NCI-H69 (cell line): ENCODE results near the gene EML3.
"Not testable (repeated sequence)": the region's sequence is repeated elsewhere in the genome, so short reads cannot be mapped to it uniquely, and the experiment has no call there.

Experiments used
- DNase-seq: peaks from one replicate; lab custom pipeline; 2025; lab: John Stamatoyannopoulos, UW

The EML3 gene

DNA sequence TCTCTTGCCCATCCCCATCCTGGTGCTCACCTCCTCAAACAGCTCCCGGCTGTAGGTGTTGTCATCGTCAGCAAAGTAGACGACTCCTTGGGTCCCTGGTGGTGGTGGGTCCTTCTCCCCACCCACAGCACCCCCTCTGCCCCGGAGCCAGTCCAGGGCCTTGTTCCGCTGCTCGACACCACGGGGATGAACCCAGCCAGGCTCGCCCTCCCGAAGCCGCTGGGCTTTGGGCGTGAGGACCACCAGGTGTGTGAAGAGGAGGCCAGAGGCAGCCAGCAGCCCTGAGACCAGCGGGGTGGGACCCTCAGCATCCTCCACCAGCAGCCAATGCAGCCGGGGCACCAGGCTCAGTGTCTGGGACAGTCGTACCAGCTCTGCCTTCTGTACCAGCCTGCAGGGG lies 4.4 kb upstream of the EML3 start:
- DNase-seq: not testable (repeated sequence)

DNA sequence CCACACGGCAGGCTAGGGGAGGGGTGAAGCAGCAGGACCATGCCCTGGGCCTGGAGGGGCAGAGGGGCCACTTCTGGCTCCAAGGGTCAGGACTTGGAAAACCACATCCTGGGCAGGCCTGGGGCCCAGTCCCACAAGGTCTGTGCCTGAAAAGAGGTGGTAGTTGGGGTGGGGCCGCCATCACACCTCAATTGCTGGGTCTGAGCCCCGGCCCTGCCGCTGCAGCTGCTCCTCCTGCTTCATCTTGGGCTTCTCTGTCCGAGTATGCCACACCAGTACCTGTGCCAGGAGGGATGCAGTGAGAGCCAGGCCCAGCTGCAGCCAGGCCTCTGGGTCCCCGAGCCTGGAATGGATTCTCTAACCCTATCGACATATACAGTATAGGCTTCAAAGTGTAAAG lies 2.9 kb upstream of the EML3 start:
- DNase-seq: no peak

DNA sequence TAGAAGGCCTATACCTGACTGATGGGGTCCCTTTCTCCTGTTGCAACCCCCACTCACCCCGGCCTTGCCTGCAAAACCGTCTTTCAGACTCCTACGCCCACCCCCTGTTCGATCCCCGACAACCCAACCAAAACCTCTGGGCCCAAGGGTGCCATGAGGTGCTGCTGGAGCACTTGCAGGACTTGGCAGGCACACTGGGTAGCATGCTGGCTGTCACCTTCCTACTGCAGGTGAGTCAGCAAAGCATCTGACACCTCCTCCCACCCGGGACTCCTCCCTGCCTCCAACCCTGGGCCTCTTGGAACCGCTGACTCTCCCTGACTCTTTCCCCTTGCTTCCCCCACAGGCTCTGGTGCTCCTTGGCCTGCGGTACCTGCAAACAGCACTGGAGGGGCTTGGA lies 1.7 kb upstream of the EML3 start:
- DNase-seq: peak; percentile 31

DNA sequence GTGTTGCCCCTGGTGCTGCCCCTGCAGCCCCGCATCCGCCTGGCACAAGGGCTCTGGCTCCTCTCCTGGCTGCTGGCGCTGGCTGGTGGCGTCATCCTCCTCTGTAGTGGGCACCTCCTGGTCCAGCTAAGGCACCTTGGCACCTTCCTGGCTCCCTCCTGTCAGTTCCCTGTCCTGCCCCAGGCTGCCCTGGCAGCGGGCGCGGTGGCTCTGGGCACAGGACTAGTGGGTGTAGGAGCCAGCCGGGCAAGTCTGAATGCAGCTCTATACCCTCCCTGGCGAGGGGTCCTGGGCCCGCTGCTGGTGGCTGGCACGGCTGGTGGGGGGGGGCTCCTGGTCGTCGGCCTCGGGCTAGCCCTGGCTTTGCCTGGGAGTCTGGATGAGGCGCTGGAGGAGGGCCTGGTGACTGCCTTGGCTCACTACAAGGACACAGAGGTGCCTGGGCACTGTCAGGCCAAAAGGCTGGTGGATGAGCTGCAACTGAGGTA lies 760 bp upstream of the EML3 start:
- no peak for DNase-seq

DNA sequence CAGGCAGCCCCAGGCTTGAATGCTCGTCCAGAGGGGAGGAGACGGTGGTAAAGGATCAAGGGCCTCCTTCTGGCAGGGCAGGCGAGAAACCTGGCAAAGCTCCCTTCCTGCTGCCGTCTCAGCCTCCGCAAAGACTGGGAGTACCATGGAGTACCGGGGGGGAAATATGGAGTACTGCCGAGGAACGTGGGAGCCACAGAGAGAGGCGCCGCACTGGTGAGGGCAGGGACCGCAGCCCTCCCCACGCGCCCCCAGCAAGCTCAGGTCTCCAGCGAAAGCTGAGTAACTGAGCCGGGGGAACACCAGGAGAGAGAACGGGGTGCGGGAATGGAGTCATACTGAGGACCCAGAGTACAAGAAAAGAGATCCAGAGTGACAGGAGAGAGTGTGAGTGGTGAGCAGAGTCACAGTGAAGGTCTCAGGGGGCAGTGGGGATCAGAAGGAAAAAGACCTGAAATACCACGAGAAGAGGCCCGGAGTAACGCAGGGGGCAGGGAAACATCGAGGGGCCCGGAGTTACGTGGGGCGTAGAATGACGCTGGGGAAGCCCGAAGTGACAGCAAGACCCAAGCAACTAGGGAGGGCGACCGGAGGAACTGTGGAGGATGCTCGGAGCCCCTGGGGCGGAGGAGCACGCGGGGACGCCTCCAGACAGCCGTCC lies 740 bp downstream of the EML3 start:
- DNase-seq: peak; percentile 69

DNA sequence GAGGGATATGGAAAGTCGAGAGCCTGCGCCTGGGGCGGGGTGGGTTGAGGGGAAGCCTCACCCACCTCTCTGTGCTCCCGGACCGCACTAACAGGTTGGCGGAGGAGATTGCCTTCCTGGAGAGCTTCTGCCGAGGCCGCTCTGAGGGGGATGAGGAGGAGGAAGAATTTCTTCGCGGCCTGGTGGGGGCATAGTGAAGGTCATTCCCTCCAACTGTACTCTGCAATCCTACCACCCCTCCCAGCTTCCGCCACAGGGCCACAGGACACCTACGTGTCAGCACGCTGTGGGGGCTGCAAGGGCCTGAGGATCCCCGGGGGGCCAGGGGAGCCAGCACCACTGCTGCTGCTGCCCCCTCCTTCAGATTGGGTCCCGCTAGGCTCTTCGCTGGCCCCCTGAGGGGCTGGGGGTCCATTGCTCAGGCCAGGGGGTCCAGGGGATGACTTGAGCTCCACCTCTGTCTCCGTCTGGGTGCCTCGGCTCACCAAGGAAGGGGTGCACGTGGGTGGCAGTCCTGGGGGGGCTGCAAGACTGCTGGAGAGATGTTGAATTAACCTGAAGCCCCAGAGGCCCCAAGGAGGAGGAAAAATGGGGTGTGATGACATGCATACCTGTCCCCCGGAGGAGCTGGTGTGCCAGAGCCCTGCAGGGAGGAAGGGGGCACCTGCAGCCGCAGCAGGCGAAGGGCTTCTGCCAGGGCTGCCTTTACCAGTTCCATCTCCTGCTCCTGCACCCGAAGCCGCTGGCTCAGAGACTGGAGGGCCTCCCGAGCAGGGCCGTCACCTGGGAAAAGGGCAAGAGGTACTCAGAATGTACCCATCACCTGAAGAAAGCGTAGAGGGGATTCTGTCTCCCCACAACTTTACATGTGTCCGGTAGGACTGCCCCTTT lies 1.5 kb downstream of the EML3 start:
- no peak for DNase-seq

DNA sequence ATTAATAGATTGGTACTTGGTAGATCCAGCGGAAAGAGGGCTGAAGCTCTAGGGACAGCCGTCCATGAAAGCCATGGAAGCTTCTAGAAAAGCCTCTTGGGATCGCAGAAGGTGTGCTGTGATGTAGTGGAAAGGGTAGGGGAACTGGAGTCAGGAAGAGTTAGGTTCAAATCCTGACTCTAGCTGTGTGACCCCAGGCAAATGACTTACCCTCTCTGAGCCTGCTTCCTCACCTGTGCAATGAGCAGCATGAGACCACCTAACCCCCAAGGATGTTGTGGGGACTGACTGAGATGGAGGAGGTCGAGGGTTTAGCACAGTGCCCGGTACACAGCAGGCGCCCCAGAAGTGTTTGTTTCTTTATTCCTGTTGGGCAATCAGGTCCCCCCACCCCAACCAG lies 2.2 kb downstream of the EML3 start:
- DNase-seq: no peak

DNA sequence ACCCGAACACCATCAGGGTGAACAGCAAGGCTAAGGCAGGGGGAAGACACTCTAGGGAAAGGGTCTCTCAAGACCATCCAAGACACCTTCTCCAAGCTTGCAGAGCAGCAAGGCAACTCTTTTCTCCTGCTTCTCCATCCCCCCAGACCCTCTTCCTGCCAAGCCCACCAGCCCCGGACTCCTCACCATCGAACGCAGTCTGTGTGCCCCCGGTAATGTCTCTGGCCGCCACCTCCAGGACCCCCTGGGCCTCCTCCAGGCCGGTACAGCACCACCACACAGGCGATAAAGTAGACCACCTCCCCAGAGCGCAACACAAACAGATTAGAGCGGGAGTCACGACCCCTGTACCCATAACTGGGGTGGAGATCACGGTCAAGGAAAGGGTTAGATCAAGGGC lies 3.8 kb downstream of the EML3 start:
- DNase-seq: no peak

DNA sequence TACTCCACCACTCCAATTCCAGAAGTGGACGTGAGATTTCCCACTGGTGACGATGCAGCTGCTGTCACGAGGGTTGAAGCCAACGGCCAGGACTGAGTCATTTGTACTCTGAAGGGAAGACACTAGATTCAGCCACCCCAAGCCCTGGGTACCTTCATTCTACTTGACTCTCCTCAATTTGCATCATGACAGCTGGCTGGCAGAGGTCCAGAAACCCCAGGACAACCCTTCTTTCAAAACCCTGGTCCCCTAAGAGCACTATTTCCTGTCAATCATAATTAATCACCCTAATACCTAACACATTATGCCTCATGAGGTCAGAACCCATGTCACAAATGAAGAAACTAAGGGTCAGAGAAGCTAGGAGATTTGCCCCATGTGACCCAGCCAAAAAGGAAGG lies 4.9 kb downstream of the EML3 start:
- DNase-seq: peak; percentile 22

DNA sequence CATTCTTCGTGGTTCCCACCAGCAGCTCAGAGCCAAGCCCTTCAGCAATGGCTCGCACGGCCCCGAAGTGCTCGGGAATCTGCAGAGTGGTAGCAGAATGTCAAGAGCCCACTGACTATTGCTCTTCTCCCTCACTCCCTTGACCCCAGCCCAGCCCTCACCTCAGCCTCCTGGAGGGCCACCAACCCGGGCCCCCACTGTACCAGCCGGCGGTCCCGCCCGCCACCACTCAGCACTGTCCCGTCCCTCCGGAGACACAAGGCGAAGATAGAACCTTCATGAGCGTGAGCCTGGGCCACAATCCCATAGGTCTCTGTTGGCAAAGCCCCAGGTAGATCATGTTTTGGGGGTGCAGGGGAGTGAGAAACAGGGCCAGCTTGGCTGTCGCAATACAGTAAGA lies 6.7 kb downstream of the EML3 start:
- DNase-seq: no peak

DNA sequence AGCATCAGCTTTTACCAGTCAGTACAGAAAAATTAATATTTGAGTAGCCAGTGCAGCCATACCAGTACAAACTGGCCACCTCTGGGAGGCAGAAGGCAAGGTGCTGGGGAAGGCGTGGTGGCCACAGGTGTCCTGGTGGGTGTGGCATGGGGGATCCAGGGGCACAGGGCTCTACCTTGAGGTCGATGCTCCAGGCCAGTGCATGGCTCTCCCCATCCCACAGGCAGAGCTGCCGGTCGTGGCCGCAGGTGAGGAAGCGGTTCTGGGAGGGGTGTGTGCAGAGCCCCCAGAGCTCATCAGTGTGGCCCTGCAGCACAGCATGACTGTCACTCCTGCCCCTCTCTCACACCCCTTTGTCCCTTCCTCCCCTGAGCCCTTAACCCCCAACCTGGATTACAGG lies 7.1 kb downstream of the EML3 start:
- no peak for DNase-seq

DNA sequence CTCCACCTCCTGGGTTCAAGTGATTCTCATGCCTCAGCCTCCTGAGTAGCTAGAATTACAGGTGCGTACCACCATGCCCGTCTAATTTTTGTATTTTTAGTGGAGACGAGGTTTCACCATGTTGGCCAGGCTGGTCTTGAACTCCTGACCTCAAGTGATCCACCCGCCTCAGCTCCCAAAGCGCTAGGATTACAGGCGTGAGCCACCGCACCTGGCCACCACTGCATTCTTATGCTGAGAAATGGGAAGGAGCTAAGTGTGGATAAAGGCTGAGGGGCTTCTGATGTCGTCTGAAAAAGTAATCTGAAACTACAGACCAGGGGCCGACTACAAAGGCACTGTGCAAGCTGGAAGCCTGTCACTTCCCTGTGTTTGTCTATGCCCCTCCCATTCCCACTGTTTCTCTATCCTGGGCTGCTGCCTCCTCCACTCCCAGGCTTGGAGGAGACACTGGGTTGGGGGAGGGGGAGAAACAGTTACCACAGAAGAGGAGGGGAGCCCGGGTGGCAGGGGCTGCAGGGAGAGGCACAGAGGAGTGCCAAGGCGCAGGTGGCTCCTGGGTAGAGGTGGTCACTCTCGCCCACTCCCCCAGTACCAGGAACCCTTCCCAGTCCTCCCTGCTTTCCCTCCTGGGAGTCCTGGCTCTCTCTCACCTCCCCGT lies 8.0 kb downstream of the EML3 start:
- peak; percentile 28 for DNase-seq

DNA sequence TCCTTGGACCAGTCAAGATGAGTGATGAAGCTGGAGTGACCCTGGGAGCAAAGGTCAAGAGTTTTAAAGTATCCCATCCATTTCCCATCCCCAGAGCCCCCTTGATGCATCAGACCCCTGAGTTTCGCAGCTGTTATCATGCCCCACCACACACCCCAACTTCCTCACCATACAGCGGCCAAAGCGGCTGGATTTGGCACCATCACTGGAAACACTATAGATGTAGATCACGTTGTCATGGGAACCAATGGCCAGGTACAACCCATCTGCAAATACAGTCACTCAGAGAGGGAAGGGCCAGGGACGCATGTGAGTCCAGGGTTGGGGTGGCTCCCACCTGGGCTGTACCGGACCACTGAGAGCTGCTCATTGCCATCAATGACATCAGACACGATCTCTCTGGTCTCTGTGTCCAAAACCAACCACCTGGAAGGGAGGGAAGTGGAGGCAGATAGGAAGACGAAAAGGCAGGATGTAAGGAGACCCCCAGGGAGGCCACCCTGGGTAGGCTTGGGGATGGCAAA lies 8.7 kb downstream of the EML3 start:
- DNase-seq: peak; percentile 23

DNA sequence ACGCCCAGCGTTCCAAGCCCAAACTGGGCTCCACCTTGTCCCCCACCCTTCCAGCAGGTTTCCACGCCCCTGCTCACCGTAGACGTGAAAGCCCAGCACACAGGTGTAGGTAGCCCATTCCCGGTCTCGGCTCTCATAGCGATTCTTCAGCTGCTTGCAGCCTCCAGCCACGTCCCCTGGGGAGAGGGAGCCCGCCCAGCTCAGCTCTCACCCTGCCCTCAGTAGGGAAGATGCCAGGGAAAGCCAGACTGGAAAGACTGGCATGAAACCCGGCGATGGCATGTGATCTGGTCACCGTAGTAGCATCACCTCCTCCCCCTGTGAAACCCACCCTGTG lies 9.5 kb downstream of the EML3 start:
- peak; percentile 57 for DNase-seq

DNA sequence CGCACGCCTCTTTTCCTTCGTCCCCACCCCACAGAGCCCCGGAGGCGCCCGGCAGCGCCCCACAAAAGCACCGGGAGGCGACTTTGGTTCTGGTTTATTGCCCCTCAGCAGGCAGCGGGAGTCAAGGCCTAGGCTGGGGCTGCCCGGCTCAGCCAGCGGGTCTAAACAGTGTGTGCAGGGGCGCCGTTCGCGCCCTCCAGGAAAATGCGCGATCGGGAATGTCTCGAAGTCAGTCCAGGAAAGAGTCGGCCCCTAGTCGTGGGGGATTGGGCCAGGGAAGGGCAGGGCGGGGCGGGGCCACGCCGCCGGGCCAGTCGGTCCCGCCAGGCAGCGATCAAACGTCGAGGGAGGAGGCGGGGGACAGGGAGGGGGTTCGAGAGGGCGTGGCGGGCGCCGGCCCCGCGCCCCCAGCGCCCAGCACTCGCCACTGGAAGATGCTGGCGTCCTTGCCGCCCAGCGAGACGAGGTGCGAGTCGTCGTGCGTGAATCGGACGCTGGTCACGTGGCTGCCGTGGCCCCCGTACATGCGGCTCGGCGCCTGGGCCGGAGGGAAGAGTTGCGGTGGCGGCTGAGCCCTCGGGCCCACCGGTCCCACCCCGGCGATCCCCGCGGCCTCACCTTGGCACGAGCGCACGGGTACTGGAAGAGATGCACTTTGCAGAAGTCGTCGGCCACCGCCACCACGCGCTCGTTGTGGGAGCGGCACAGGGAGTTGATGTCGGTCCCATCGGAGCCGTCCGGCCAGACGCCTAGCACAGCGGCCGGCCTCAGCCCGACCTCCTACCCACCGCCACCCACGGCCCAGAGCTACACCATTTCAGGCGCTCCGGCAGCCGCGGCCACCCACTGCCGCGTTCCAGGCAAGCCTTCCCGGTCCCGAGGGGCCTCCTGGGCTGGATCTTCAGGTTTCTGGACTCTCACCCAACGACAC lies 10.2 kb downstream of the EML3 start:
- peak; percentile 89 for DNase-seq

DNA sequence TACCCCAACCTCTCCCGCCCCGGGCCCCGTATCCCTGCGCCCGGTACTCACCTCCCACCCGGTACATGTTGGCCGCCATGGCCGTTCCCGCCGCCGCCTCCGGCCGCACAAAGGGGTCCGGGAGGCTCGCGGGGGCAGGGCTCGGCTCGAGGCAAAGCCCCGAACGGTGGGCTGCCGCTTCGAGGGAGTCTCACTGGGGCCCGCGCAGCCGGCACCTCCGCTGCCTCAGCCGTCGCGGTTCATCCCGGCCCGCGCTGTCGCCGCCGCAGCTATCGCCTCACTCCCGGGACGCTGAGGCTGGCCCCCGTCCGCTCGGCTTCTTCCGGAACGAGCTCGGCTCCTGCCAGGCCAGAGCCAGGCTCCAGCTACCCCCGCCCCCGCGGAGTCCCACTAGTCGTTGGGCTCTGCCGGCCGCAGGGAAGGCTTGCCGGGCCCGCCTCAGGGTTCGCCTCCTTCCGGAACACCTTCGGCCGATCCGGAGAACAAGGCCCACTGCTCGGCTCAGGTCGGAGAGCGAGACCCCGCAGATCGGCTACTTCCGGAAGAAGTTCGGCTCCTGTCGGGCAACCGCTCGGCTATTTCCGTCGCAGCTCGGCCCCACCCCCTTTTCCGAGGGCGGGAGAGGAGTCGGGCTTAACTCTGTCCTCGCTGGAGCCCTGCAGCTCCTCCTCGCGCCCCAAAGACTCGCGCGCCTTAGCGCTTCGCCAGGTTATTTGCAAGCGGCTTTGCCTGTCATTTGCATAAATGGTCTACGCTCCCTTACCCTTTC lies 11.0 kb downstream of the EML3 start, which contains the start of gene MTA2:
MTA2 (minus strand) TSS at position 494 of the 769 bp plus-strand sequence; CDS start at position 79, 415 bp downstream.
- DNase-seq: peak; percentile 99

DNA sequence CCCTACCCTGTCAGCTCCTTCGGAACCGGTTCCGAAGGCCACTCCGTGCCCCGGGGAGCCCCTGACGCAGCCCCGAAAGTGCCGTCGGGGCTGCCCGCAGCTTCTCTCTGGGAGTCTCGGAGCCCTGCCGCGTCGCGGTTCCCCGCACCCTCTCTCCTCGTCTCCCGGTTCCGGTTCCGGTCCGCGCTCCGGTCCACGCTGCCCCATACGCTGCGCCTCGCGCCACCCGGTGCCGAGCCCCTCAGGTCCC lies 11.5 kb downstream of the EML3 start:
- DNase-seq: no peak

DNA sequence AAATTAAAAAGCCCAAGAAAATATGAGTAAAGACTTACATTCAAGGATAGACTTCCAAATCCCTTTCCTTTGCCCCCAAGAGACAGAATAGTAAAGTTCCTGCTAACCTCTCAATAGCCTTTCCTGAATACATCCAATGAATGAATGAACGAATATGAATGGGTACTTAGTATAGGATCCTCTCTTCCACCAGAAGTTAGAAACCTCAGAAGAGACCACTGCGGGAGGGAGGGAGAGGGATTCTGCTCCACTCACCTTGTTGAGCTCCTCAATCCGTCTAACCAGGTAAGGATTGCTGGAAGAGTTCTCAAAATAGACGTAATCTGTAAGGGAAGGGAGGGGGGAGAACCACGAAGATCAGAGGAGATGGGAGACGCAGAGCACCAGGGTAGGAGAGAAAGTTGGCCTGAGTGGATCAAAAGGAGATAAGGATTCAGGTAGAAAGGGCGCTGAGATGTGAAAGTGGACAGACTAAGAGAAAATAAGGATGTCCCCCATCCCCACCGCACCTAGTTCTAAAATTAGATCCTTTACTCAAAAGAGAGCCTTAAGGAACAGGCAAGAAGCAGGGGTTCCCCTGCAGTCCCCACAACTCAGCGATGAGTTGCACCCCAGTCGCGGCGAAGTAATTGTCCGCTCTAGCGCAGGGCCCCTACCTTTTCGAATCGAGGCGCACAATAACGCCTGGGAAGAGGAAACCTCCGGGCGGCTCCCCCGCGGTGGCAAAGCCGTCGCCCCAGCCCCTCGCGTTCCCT lies 12.0 kb downstream of the EML3 start:
- peak; percentile 65 for DNase-seq

DNA sequence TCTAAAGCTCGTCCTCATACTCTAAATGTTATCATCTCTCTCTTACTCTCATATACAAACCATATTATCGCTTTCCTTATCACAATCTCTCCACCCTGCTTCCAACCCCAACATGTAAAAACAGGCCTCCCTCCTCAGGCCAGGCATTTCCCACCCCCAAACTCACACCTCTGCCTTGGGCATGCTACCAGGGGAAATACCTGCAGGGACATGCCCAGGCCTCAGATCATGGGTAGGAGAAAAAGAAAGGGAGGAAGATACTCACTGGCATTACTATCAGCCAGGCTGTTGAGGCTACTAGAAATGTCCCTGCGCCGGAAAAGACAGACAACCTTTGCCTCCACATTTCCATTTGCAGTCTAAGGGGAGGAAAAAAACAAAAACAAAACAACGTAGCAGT lies 12.7 kb downstream of the EML3 start:
- peak; percentile 17 for DNase-seq

DNA sequence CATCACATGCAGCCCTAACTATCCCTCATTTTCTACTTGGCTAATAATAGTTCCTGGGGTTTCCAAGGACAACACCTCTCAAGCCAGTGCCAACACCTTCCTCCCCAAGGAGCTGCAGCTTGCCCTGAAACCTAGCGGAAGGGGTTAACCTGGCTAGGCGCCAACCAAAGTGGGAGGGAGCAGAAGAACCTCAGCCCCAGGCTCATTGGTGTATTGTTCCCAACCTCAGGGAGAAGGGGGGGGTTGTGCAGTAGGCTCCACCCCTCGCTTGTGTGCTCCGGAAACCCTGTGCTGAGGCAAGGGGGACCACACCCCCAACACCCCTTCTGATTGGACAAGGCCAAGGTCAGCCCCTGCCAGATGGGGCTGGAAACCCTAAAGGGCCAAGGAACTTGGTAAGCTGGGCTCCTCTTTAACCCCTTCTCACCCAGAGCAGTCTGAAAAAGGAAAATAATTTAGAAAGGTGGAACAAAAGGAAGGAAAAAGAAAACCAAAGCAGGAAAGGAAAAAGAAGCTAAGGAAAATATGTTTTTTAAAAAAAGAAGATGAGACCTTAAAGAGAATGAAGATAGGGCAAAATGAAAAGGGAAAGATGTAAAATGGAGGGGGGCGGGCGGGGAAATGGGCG lies 13.4 kb downstream of the EML3 start:
- DNase-seq: peak; percentile 98
